NOMO-1 treated with DMSO at 0.1 percent for 48 hours (cell line): ENCODE data around the gene GPR32.
"Not testable (repeated sequence)": the region's sequence is repeated elsewhere in the genome, so short reads cannot be mapped to it uniquely, and the experiment has no call there.

ENCODE experiments used
- DNase-seq: peaks from one replicate; lab custom pipeline; 2025; ENCODE audit not compliant: unreplicated experiment; lab: John Stamatoyannopoulos, UW

GPR32 gene

DNA sequence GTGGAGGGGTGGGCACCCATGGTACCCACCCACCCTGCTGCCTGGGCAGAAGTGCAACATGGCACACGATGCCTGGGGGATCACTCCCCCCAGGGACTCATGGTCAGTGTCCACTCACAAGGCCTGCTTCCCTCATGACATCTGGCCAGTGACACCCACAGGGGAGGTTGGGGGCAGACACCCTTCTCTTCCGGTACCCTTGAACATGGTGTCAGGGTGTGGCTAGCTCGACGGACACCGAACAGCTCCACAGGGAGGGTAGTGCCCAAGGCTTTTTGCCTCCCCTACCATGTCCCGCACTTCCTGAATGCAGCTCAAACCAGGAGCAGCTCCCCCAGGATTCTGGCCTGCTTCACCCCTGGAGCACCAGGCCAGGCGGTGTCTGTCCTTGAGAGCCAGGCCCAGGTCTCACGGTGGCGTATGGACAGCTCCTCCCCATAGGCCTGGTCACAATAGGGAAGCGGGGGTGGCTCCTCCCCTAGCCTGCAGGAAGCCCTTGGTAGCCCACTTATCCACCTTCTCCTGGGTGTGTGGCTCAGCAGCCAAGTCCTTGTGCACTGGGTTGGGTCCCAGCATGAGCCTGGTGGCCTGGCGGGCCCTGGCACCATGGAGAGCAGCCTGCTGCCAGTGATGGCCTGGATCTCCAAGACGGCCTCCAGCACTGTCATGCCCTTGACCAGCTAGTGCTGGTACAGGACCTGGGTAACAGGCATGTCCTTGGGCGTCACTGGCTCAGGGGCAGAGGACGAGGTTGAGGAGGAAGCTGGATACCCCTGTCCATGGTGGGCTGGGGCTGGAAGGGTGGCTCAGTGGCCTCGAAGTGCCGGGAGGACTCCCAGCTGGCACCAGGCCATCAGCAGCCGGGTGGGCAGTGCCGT lies 27.8 kb downstream of the GPR32 start:
- no peak for DNase-seq

DNA sequence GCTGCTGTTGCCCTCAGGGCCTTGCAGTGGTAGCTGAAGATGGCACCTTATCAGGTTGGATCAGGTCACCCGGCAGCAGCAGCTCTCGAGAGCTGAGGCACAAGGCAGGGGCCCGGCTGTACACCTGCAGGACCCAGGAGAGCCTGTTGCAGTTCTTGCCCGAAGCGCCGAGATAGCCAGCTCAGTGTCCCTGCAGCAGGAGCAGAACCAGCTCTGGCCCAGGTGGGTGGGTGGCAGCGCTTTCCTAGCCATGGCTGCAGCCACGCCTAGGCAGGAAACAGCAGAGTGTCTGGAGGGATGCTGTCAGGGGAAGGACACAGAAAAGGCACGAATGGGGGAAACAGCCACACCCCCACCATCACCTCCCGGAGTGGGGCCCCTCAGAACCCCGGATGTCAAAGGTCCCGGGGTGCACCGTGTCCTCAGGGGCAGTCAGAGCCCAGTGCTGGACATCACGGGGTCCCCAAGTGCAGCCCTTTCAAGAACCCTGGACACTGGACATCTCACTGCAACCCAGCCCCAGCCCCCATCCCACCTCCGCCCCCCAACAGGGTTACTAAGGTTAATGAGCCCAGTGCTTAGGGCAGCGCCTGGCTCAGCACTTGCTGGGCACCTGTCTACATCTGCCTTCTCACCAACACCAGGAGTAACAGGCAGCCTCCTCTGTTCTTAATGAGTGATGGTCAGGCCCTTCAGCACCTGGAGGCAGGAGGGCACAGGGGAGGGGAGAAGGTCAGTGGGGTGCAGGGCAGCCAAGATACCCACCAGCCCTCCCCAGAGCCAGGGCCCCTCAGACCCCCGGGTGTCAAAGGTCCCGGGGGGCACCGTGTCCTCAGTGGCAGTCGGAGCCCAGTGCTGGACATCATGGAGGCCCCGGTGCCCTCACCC lies 28.6 kb downstream of the GPR32 start:
- no peak for DNase-seq

DNA sequence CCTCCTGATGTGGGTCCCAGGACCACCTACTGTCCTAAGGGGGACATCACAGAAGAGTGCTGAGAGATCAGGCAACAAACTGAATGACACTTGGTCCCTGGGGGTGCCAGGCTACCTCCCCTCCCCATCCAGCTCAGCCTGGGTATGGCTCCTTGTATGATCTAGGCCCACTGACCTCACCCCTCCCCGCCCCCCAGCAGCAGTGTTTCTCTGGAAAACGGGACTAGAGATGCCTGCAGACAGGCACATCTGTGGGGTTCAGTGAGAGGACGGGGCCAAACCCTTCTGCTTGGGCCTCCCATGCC lies 29.2 kb downstream of the GPR32 start:
- no peak for DNase-seq

DNA sequence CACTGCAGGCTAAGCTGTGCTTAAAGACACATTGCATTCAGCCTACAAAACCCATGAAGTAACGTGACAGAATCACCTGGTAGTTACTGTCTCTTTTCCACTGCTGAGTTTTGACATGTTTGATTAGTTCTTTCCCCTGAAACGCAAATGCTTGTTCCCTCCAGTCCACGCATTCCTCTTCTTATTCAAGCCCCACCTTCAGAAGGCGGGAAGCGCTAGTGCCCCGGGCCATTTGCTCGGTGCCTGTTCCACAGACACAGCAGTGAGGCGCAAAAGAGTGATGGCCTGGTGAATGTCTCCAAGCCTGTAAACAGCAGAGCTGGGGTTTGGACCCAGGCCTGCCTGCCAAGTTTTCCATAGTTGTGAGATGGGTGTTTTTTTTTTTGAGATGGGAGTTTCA lies 30.8 kb downstream of the GPR32 start:
- DNase-seq = no peak

DNA sequence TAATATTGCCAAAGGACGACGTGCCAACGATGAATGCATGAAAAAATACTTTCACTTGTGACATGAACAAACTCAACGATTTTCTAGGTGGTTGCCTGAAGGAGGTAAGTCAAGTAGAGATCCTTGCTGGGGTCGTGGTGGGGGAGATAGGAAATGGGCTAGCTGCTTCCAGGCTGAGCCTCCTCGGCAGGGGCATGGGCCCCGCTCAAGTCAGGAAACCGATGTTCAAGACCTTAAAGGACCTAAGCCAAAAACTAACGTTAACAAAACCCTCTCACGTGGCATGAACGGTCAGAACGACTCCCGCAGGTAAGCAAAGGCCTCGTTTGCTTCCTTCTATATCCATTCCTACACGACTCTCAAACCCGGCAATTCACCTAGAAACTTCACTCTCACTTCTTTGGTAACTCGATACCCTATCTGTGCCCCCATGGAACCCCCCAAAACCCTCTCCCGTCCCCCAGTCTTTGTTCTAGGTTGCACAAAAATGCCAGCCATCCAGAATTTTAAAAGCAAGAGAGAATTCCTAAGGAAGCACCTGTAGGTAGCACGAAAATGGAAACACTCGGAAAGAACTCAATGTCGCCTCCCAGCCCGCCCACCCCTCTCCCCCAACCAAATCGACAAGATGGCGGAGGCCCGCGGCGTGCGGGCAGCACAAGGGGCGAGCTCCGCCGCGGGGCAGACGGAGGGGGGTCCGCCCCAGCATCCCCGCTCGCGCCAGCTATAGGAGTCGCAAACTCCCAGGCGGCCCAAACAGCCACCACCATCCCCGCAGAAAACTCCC lies 33.6 kb downstream of the GPR32 start:
- DNase-seq = peak; percentile 47

DNA sequence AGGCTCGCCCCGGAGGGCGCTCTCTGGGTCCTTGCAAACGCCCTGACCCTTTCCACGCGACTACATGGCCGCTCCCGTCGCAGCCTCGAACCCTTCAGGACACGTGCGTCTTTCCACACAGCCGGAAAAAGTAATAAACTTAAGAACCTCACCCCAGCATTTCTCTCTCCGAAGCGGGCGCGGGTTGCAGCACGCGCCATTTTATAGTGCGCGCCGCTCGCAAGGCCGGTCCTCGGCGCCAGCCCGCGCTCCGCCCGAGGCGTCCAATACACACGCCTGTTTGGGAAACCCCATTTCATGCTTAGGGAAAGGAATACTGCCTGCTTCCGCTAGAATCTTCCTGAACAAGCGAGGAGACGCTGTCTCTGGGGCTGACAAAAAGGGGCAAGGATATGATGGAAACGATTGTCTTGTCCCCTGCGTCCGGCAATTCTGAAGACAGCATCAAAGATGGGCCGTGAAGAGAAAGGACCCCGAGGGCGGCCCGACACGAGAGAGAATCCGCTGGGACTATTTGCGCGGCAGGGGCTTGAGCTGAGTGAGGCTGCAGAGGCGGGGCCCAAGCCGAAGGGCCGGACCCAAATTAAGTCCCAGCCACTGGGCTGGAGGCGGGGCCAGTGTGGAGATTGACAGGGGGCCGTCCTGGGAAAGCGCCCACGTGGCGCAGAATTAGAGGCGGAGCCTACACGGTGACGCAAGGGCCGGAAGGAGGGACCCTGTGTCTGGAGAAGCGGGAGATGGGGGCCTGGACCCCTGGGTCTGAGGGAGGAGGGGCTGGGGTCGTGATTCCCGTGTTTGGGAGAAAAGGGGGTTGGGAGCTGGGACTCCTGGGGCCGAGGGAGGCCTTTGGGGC lies 34.4 kb downstream of the GPR32 start:
- peak; percentile 97 for DNase-seq

DNA sequence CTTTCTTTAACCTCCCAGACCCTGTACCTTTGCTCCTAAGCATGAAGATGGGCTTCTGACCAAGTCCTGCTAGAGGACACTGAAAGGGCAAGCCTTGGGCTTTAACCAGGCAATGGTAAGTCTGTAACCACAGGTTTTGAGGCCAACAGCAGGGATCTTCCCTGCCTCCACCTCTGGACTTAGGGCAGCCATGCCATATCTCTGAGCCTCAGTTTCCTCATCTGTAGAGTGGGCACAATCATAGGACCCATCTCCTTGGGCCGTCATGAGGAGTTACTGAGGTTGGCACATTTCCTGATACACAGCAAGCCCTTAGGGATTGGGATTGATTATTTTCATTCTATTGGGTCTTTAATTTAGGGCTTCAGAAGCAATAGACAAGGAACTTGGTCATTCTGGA lies 38.6 kb downstream of the GPR32 start:
- no peak for DNase-seq

DNA sequence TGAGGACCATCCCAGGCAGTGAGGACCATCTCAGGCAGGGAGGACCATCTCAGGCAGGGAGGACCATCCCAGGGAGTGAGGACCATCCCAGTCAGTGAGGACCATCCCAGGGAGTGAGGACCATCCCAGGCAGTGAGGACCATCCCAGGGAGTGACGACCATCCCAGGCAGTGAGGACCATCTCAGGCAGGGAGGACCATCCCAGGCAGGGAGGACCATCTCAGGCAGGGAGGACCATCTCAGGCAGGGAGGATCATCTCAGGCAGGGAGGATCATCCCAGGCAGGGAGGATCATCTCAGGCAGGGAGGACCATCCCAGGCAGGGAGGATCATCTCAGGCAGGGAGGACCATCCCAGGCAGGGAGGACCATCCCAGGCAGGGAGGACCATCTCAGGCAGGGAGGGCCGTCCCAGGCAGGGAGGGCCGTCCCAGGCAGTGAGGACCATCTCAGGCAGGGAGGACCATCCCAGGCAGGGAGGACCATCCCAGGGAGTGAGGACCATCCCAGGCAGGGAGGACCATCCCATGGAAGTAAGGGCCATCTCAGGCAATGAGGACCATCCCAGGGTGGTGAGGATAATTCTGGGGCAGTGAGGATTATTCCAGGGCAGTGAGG lies 41.5 kb downstream of the GPR32 start:
- DNase-seq = not testable (repeated sequence)

DNA sequence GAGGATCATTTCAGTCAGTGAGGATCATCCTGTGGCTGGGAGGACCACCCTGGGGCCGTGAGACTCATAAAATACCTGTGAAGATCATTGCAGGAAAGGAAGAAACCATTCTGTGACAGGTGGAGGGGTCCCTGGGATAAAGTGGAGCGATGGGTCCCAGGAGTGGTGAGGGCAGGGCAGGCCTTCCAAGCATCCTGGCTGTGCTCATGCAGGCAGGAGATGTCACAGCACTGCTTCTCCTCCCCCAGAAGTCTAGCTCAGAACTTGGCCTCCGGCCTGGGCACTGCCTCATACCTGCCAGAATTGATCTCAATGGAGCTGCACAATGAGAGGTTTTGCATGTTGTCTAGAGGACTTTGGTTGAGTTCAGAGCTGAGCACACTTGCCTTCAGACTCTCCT lies 42.2 kb downstream of the GPR32 start:
- no peak for DNase-seq

DNA sequence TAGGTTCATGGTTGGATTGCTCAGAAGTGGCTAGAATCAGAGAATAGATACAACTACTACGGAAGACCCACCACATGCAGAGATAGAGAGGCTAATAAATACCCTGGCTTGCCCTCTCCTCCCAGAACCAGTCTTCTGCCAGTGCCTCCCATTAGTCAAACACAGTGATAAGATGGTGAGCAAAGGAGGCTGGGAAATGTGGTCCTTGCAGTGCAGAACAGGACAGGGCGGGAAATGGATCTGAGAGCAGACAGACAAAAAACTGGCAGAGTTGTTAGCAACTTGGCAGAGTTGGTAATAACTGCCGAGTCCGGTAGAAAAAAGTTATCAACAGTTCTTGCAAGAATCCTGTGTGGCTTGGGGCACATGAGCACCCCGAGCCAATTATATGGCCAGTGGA lies 44.6 kb downstream of the GPR32 start:
- no peak for DNase-seq

DNA sequence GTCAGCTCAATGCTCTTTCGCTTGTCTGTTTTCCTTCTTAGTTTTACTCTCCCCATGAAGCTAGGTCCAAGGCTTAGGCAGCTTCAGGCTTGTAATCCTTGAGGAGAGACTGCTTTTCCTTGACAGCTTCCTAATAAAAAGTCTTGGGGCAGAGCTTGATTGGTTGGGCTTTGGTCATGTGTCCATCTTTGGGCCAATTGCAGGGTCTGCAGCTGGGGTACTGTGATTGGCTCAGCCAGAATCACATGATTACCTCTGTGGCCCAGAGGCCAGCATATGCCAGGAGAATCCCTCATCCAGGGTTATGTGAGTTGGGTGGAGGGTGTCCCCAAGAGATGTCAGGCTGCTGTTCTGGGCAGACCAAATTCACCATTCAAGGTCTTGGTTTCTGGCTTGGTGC lies 45.2 kb downstream of the GPR32 start:
- no peak for DNase-seq

DNA sequence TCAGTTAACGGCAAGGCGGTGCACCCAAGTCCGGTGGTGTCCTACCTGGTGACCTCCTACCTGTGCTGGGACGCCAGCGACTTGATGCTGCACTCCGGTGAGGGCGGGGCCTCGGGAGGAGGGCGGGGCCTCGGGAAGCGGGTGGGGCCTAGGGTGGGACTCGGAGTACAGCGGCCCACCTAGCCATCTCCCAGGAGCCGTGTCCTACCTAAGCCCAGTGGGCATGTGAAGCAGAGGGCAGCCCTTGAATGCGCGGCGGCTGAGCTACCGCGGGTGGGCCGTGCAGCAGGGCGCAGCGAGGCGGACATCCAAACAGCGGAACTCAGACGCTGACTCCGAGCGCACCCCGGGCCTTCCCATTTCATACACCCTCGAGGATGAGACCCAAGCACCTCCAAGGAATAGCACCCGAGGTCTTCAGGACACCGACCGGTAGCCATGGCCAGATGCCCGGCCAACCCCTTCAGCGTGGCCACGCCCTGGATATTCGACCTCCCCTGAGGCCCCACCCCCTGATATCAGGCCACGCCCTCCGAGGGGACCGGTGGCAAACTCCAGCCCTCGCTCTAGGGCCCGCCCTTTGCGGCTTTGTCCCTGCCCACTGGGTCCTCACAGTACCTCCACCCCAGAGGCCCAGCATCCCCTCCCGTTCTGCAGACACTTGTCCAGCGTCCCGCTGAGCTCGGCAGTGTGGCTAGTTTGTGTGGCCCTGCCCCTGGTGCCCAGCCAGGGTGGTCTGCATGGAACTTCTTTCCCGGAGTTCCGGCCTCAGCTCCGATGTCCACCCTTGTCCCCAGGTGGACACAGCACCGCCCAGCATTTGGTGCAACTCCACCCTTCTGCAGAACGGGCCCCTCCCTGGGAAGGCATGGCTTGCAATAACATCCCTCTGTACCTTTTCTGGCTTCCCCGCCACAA lies 47.9 kb downstream of the GPR32 start:
- peak; percentile 63 for DNase-seq

DNA sequence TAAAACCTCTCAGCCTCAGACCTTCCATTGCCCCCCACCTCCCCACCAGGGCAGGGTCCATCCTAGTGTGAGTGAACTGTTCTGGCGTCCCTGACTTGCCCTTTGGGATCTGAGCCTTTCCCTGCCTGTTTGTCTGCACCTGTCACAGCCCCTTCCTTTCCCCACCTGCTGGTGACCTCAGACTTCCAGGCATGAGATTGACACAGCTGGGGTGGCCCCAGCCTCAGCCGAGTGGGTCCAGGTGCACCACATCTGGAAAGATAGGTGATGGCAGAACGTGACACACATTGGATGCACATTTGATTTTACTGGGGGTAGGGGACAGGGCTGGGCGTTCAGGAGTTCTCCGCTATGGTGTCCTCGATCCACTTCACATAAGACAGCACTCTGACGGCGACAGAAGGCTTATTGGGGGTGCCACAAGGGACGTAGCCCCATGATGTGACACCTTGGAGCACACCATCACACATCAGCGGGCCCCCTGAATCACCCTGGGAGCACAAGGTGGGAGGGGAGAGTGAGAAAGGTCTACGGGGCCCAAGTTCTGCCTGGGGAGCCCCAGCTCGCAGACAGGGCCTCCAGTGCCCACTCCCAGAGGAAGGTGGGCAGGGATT lies 48.7 kb downstream of the GPR32 start:
- no peak for DNase-seq

DNA sequence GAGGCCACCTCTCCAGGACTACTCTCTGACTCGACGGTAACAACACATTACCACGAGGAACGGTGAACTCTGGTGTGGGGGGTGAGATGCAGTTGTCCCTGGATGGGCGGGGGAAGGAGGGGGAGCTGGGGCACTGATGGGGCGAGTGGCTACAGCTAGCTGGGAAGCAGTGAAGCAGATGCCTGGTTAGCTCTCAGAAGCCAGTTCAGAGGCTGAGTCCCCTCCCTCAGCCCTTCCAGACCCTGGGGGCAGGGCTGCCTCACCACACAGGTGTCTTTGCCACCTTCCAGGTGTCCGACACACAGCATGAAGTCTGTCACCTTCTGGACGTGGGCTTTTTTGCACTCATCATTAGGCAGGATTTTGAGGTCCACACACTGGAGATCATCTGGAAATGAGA lies 49.4 kb downstream of the GPR32 start:
- DNase-seq = no peak

DNA sequence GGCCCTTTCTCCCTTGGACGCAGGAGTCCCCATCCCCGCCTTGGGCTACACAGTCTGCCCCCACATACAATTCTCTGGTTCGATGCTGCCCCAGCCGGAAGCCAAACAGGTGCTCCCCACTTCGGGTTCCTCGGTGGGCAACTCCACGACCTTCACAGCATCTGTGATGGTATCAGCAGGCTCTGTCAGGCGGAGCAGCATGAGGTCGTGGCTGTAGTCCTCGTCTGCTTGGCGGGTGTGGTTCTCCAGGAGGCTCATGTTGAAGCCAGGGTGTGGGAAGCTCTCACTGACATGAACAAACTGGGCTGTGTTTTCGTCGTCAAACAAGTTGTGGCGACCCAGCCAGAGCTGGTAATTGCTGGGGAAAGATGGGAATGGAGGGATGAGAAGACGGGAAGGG lies 49.8 kb downstream of the GPR32 start:
- no peak for DNase-seq

DNA sequence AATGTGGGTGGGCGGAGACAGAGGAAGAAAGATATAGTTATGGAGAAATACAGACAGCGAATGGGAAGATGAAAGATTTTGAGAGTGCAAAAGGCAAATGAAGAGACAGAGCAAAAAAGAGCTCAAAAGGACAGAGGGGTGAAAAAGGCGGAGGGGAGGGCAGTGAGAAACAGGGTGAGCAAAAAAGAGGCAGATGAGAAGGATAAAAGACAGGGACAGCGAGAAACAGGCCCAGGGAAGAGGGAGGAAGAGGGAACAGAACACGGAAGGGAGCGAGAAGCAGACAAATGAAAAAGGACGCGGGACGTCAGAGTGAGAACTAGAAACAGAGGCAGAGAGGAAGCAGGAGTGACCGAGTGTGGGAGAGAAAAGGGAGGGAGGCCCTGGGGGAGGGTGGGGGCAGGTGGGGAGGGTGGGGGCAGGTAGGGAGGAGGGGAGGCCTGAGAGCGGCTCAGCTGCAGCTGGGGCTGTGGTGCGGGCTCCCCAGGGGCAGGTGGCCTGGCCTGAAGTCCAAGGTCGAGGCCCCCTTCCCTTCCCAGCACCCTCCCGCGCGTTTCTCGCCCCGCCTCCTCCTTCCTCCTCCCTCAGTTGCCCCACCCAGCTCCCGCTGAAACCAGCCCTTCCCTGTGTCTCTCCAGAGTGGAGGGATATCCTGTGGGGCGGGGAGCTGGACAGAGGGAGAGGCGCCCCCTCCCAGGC lies 50.4 kb downstream of the GPR32 start:
- DNase-seq = peak; percentile 29

DNA sequence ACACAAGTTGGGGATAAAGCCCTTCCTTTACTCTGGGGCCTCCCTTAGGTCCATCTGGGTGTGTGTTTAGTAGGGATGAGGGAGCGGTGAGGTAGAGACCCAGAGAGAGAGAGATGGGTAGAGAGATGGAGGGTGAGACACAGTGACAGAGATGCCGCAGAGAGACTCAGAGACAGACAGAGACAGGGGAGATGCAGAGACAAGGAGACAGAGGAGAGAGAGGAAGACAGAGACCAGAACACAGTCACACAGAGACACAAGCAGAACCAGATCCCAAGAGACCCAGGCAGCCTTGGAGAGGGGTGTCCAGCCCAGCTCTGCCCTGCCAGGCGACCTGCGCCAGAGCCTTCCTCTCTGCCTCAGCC lies 51.0 kb downstream of the GPR32 start:
- DNase-seq = no peak
